Kidney (tissue), 14 donors: ENCODE measurements around the gene SERINC5. TPM values are rescaled to one million over a fixed set of nuclear protein-coding genes. Genes with fewer than 3 reads are reported as not detected.
A peak's percentile ranks its signal among the peaks of the same experiment; 100 is the strongest.

Experiments
- DNase-seq, 5 donors: peaks; one replicate each; pipeline ENCODE4 v3.0.0-alpha.2; 2013 to 2020
- FAIRE-seq: peaks from 2 replicates; lab custom pipeline; 2012; peaks lifted over from hg19 to GRCh38; lab: Jason Lieb, UNC
- H3K27ac ChIP-seq, 2 donors: one replicate each; pipeline ENCODE4 v1.7.0; 2013; ENCODE audit warnings: low read depth in 2 of 2, low read length in 2 of 2, inconsistent platforms in 1 of 2
- H3K27me3 ChIP-seq: one replicate; pipeline ENCODE4 v1.7.1; 2013; ENCODE audit warnings: low read length, inconsistent platforms; ENCODE audit not compliant: control insufficient read depth, insufficient read depth
- H3K36me3 ChIP-seq, 3 donors: one replicate each; pipeline versions ENCODE4 v1.7.0 to v1.7.1; 2013; ENCODE audit warnings: low read length in 3 of 3, control low read depth in 1 of 3, inconsistent platforms in 1 of 3; ENCODE audit not compliant: insufficient read depth in 3 of 3, control insufficient read depth in 2 of 3
- H3K4me1 ChIP-seq, 3 donors: one replicate each; pipeline versions ENCODE4 v1.7.0 to v1.7.1; 2013; ENCODE audit warnings: low read length in 3 of 3, inconsistent platforms in 1 of 3, low read depth in 1 of 3; ENCODE audit not compliant: control insufficient read depth in 2 of 3, insufficient read depth in 2 of 3
- H3K4me3 ChIP-seq, 3 donors: one replicate each; pipeline versions ENCODE4 v1.7.0 to v1.8.1; 2013; ENCODE audit warnings: low read length in 3 of 3, control low read depth in 1 of 3, inconsistent platforms in 1 of 3
- H3K9ac ChIP-seq, 3 donors: one replicate each; pipeline versions ENCODE4 v1.7.0 to v1.7.1; 2013; ENCODE audit warnings: low read length in 3 of 3, control low read depth in 1 of 3, inconsistent platforms in 1 of 3
- H3K9me3 ChIP-seq, 3 donors: one replicate each; pipeline versions ENCODE4 v1.7.0 to v1.7.1; 2013; ENCODE audit warnings: low read length in 3 of 3, control low read depth in 1 of 3, inconsistent platforms in 1 of 3; ENCODE audit not compliant: control insufficient read depth in 2 of 3, insufficient read depth in 1 of 3
- CTCF ChIP-seq: IDR thresholded peaks from 3 replicates; pipeline ENCODE4 v1.5.1; 2012; ENCODE audit warnings: mild to moderate bottlenecking, moderate library complexity, borderline replicate concordance; ENCODE audit not compliant: insufficient read depth; ENCODE audit errors: extremely low read depth
- intact Hi-C: fragments of 100-400 bp; cut with DNase I; formaldehyde crosslinking; loops from one replicate; pipeline ENCODE4 v1.11.1; 2022
- polyA plus RNA-seq: library from polyadenylated mRNA; stranded (reverse); fragments of 350-450 nt; fragmentation: Illumina TruSeq; extraction: RNeasy Lipid Tissue Mini Kit (QIAGEN cat#74804); gene quantifications from one replicate; pipeline ENCODE4 v1.2.3, GENCODE V29; 2014; ENCODE audit warnings: low read depth, low replicate concordance; ENCODE audit not compliant: insufficient read depth
- total RNA-seq: library from RNA; stranded (reverse); fragmentation: NEBNext Ultra II Directional; extraction: Animal tissue kit (Norgen Biotek cat#: 25700); gene quantifications from one replicate; pipeline ENCODE4 v1.2.1, GENCODE V29; 2021
- donor health status: control.
- donor health status: control.
- donor health status: control.
- donor health status: control.
- donor health status: control.
- donor health status: DM: yes; HTN: yes; CAD: no.
- donor health status: Normal renal cell carcinoma (clear cell type).

SERINC5 gene
- total and polyA plus RNA-seq, 2 donors from 2014 or later, result 3.9 to 23.8 TPM

GRCh38 chr5:80266566-80266965, 10.7 kb upstream of the SERINC5 start:
- no peaks in the 10 kb centered on the region for H3K27me3 ChIP-seq
- no peaks in the 10 kb centered on the region for H3K36me3 ChIP-seq
- no peak for DNase-seq
- TF ChIP-seq CTCF, result no peak
- intact Hi-C loops, result no loop called here
- no peak overlapping the region for H3K4me3 ChIP-seq
- H3K27ac ChIP-seq, result no peak overlapping the region
- H3K9ac ChIP-seq, result no peak overlapping the region
- H3K4me1 ChIP-seq, result no peaks in the 10 kb centered on the region
- FAIRE-seq, result no peak
- H3K9me3 ChIP-seq, result no peaks in the 10 kb centered on the region

- TF ChIP-seq CTCF, result no peak
- Histone ChIP-seq H3K9ac (no peak overlapping the region), H3K9me3 (no peaks in the 10 kb centered on the region), H3K4me3 (no peak overlapping the region), H3K27me3 (no peaks in the 10 kb centered on the region), H3K36me3 (no peaks in the 10 kb centered on the region), H3K4me1 (no peaks in the 10 kb centered on the region), H3K27ac (no peak overlapping the region)
- DNase-seq (no peak), FAIRE-seq (no peak)
- intact Hi-C loops, result no loop called here
Observed at GRCh38 chr5:80260461-80260860, 4.6 kb upstream of the SERINC5 start.

- Histone ChIP-seq H3K27ac (no peak overlapping the region), H3K9ac (no peak overlapping the region), H3K9me3 (no peaks in the 10 kb centered on the region), H3K36me3 (no peaks in the 10 kb centered on the region), H3K4me1 (peaks cover 0 to 4% (median 1%) of the 10 kb centered on the region in 3 donors), H3K4me3 (no peak overlapping the region), H3K27me3 (no peaks in the 10 kb centered on the region)
- no peak for DNase-seq
- FAIRE-seq, result no peak
- TF ChIP-seq CTCF, result no peak
- intact Hi-C loops, result no loop called here
Observed at GRCh38 chr5:80259511-80260203, 3.8 kb upstream of the SERINC5 start.

- Histone ChIP-seq H3K4me1 (peaks cover 0 to 12% (median 11%) of the 10 kb centered on the region in 3 donors), H3K27me3 (no peaks in the 10 kb centered on the region), H3K9me3 (no peaks in the 10 kb centered on the region), H3K27ac (peak overlapping the region; percentile 78 to 92), H3K9ac (peak overlapping the region; percentile 75 to 84 (median 82)), H3K36me3 (no peaks in the 10 kb centered on the region), H3K4me3 (peak overlapping the region; percentile 69 to 93 (median 89))
- no peak for FAIRE-seq
- TF ChIP-seq CTCF, result no peak
- intact Hi-C loops, result no loop called here
- peak in 3 of 5 donors; percentile 66 to 92 (median 69) for DNase-seq
Observed at GRCh38 chr5:80255431-80255810, 427 bp downstream of the SERINC5 start.
